GM12891 (cell line): ENCODE data around the gene PCBP3.

Source experiments
- POLR2A ChIP-seq: IDR thresholded peaks from 2 replicates; pipeline ENCODE4 v1.6.1; 2011; ENCODE audit warnings: low read depth, low read length, control low read depth
- POLR2AphosphoS5 ChIP-seq: IDR thresholded peaks from 2 replicates; pipeline ENCODE4 v1.6.1; 2011; ENCODE audit warnings: low read depth, low read length, control low read depth
- TAF1 ChIP-seq: IDR thresholded peaks from 2 replicates; pipeline ENCODE4 v1.6.1; 2011; ENCODE audit warnings: low read depth, low read length, control low read depth

- no peak for TF ChIP-seq POLR2A
- no peak for TF ChIP-seq POLR2AphosphoS5
- TF ChIP-seq TAF1: no peak
These were observed 308.2 kb downstream of the PCBP3 start for GRCh38 chr21:45951676-45952075.
